ENCODE data around the gene IYD.

The IYD gene

DNA sequence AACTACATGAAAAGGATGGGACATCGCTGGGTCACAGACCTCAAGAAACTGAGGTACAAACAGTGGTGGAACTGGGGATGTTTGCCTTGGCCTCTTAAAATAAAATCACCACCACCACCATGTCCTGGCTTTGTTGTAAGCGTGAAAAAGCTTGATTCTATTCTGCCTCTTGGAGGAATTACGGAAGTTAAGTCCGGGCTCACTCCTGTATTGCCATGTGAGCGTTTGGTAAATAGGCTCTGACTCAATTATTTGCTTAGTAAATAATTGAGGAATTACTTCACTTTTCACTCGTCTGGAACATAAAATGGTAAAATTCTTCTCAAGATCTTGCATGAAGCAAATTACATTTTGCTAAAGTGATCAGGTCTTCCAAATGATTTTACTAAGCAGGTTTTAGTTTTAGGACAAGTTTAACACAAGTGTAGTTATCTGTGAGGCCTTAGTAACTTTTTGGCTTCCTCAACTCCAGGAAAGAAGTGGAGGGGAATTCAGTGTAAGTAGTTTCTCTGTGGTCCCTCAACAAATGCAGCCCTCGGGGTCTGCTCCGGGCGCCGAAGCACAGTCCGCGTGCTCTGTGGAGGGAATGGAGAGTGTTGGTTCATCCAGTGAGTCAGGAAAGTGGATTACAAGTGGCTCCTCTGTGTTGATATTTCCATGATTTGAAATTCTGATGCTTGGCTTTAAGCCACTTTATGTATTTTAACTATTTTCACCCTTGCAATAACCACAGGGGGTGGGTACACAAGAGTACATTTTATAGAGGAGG is 23.8 kb downstream of the IYD start:
- Histone ChIP-seq H3K4me1 (ENCODE audit: control insufficient read depth in 1 of 2, insufficient read depth in 2 of 2, low read length in 2 of 2) (no peaks in the 10 kb centered on the region), H3K9ac (ENCODE audit: low read depth in 1 of 2, low read length in 2 of 2) (no peak overlapping the region), H3K4me3 (ENCODE audit: low read depth in 1 of 2, low read length in 2 of 2) (no peak overlapping the region), H3K36me3 (ENCODE audit: control insufficient read depth in 1 of 2, insufficient read depth in 2 of 2, low read length in 2 of 2) (no peaks in the 10 kb centered on the region), H3K27ac (ENCODE audit: low read depth, low read length) (no peak overlapping the region), H3K9me3 (ENCODE audit: control insufficient read depth in 1 of 2, low read length in 2 of 2) (no peaks in the 10 kb centered on the region), H3K27me3 (ENCODE audit: control insufficient read depth in 1 of 2, insufficient read depth in 2 of 2, low read length in 2 of 2) (no peaks in the 10 kb centered on the region)

DNA sequence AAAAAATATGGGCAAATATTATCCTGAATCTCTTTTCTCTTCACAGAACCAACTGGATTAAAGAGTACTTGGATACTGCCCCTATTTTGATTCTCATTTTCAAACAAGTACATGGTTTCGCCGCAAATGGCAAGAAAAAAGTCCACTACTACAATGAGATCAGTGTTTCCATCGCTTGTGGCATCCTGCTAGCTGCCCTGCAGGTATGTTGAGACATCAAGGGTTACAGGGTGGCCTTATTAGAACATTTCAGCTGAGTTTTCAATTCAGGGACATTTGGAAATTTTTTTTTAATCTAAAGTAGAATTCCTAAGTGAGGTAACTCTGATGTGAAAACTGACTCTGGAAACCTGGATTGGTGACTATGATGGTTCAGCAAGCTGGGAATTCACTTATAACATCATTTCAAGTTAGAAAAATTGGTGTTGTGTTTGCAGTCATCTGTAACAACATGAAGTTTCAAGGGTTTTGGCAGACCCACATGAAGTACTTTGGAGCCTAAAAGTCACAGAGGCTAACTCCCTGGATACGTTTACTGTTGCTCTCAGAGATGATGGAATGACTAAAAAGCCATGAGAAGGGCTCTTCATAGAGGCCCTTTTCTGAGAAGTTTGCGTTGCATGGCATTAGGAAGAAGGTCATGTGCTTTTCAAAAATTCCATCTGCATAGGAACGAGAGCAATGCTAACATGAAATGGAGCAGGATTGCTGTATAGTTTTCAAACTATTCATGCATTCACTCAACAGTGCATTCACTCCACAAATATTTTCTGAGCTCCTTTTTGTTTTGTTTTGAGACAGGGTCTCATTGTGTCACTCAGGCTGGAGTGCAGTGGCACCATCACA is 25.5 kb downstream of the IYD start:
- H3K9me3 ChIP-seq (ENCODE audit: control insufficient read depth in 1 of 2, low read length in 2 of 2), result no peaks in the 10 kb centered on the region
- H3K27ac ChIP-seq (ENCODE audit: low read depth, low read length), result no peak overlapping the region
- no peak overlapping the region for H3K9ac ChIP-seq (ENCODE audit: low read depth in 1 of 2, low read length in 2 of 2)
- H3K4me1 ChIP-seq (ENCODE audit: control insufficient read depth in 1 of 2, insufficient read depth in 2 of 2, low read length in 2 of 2), result no peaks in the 10 kb centered on the region
- no peak overlapping the region for H3K4me3 ChIP-seq (ENCODE audit: low read depth in 1 of 2, low read length in 2 of 2)
- H3K27me3 ChIP-seq (ENCODE audit: control insufficient read depth in 1 of 2, insufficient read depth in 2 of 2, low read length in 2 of 2), result no peaks in the 10 kb centered on the region
- no peaks in the 10 kb centered on the region for H3K36me3 ChIP-seq (ENCODE audit: control insufficient read depth in 1 of 2, insufficient read depth in 2 of 2, low read length in 2 of 2)

DNA sequence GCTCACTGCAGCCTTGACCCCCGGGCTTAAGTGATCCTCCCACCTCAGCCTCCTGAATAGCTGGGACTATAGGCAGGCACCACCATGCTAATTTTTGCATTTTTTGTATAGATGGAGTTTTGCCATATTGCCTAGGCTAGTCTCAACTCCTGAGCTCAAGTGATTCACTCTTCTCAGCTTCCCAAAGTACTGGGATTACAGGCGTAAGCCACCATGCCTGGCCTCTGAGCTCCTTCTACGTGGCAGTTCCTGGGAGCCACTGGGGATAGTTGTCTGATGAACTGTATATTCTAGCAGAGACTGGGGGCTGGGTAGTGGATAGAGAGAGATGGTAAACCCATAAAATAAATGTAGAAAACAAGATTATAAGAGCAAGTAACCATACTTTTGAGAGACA is 26.1 kb downstream of the IYD start:
- H3K36me3 ChIP-seq (ENCODE audit: control insufficient read depth in 1 of 2, insufficient read depth in 2 of 2, low read length in 2 of 2), result no peaks in the 10 kb centered on the region
- H3K9me3 ChIP-seq (ENCODE audit: control insufficient read depth in 1 of 2, low read length in 2 of 2), result no peaks in the 10 kb centered on the region
- H3K27me3 ChIP-seq (ENCODE audit: control insufficient read depth in 1 of 2, insufficient read depth in 2 of 2, low read length in 2 of 2), result no peaks in the 10 kb centered on the region

DNA sequence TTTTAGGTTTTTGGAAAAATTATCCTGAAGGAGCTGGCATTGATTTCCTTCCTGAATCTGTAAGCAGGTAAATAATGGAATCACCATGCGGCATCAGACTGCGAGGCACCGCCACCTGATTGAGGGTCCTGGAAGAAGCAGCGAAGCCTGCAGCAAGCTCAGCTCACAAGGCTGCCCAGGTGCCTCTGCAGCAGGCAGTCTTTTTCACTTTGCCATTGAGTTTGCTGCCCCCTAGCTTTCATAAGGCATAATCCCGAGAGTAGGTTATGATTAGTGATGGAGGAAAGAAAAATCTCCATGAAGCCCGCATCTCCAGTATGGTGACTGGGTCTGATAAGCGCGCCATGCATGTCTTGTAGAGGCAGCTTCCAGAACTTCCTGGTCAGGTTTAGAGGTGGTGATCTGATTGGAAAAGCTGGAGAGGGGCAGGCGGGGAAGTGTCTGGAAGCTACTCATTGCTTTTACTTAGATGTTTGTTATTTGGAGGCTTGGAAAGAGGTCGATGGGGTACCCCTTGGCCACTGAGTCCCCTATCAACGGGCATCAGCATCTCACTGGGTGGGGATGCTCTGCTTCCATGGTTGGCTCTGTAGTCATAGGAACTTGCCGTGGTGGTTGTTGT is 26.7 kb downstream of the IYD start:
- no peak overlapping the region for H3K27ac ChIP-seq (ENCODE audit: low read depth, low read length)

More for the DNA sequence above, 26.1 kb downstream of the IYD start:
- no peak overlapping the region for H3K9ac ChIP-seq (ENCODE audit: low read depth in 1 of 2, low read length in 2 of 2)
- H3K27ac ChIP-seq (ENCODE audit: low read depth, low read length), result no peak overlapping the region
- H3K4me1 ChIP-seq (ENCODE audit: control insufficient read depth in 1 of 2, insufficient read depth in 2 of 2, low read length in 2 of 2), result no peaks in the 10 kb centered on the region
- no peak overlapping the region for H3K4me3 ChIP-seq (ENCODE audit: low read depth in 1 of 2, low read length in 2 of 2)

DNA sequence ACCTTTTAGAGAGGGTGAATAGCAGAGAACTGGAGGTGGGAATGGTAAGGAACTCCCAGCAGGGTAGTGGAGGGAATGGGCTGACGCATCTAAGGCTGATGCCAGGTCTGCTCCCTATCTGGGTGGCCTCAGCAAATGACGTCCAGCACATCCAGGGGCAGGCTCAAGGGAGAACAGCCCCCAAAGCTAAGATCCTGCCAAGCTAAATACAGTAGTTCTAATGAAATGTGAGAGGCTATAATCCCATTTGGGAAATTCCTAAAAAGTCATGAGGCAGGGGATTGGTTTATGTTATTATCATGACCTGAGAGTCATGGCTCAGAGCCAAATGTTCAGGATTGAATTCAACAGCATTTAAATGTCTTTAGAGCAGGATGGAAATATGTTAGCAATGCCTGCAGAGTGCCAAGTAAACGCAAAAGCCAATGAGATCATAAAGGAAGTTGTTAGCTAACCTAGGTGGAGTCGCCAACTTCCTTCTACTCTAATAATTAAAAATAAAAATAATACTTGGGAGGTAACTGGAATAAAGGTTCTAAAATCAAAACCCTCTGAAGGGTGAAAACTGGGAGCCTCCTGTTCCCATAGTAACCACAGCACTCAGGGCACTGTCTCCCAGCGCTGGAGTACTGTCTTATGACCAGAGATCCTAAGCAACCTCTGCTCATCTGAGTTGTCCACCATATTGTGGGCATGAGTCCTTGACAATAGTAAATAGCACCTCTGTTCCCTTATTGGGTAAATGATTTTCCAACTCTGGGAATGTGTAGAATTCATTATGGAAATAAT is 34.8 kb downstream of the IYD start:
- Histone ChIP-seq H3K9ac (ENCODE audit: low read depth in 1 of 2, low read length in 2 of 2) (no peak overlapping the region), H3K4me1 (ENCODE audit: control insufficient read depth in 1 of 2, insufficient read depth in 2 of 2, low read length in 2 of 2) (no peaks in the 10 kb centered on the region), H3K27ac (ENCODE audit: low read depth, low read length) (no peak overlapping the region), H3K4me3 (ENCODE audit: low read depth in 1 of 2, low read length in 2 of 2) (no peak overlapping the region), H3K9me3 (ENCODE audit: control insufficient read depth in 1 of 2, low read length in 2 of 2) (no peaks in the 10 kb centered on the region), H3K27me3 (ENCODE audit: control insufficient read depth in 1 of 2, insufficient read depth in 2 of 2, low read length in 2 of 2) (no peaks in the 10 kb centered on the region), H3K36me3 (ENCODE audit: control insufficient read depth in 1 of 2, insufficient read depth in 2 of 2, low read length in 2 of 2) (no peaks in the 10 kb centered on the region)

More for the DNA sequence above, 26.7 kb downstream of the IYD start:
- no peak overlapping the region for H3K4me3 ChIP-seq (ENCODE audit: low read depth in 1 of 2, low read length in 2 of 2)
- no peaks in the 10 kb centered on the region for H3K9me3 ChIP-seq (ENCODE audit: control insufficient read depth in 1 of 2, low read length in 2 of 2)
- no peak overlapping the region for H3K9ac ChIP-seq (ENCODE audit: low read depth in 1 of 2, low read length in 2 of 2)
- H3K4me1 ChIP-seq (ENCODE audit: control insufficient read depth in 1 of 2, insufficient read depth in 2 of 2, low read length in 2 of 2), result no peaks in the 10 kb centered on the region
- no peaks in the 10 kb centered on the region for H3K27me3 ChIP-seq (ENCODE audit: control insufficient read depth in 1 of 2, insufficient read depth in 2 of 2, low read length in 2 of 2)
- H3K36me3 ChIP-seq (ENCODE audit: control insufficient read depth in 1 of 2, insufficient read depth in 2 of 2, low read length in 2 of 2), result no peaks in the 10 kb centered on the region

DNA sequence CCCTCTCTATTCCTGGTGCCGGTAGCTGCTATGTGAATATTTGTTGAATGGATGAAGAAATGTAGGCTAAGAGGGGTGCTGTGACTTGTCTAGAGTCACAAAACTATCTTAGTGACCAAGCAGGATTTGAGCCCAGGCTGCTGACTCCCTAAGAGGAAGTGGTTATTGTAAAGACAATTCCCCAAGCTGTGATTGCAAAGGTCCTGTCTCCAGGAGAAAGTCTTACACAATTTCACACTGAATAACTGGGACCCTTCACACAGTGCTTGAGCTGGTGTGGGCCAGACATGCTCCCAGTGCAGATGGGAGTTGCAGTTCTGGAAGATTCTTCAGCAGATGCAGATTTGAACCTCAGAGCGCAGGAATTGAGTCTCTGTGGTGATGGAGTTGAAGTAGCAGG is 38.1 kb downstream of the IYD start:
- H3K9me3 ChIP-seq (ENCODE audit: control insufficient read depth in 1 of 2, low read length in 2 of 2), result no peaks in the 10 kb centered on the region
- H3K27ac ChIP-seq (ENCODE audit: low read depth, low read length), result no peak overlapping the region
- H3K27me3 ChIP-seq (ENCODE audit: control insufficient read depth in 1 of 2, insufficient read depth in 2 of 2, low read length in 2 of 2), result no peaks in the 10 kb centered on the region
- H3K36me3 ChIP-seq (ENCODE audit: control insufficient read depth in 1 of 2, insufficient read depth in 2 of 2, low read length in 2 of 2), result no peaks in the 10 kb centered on the region
- H3K4me1 ChIP-seq (ENCODE audit: control insufficient read depth in 1 of 2, insufficient read depth in 2 of 2, low read length in 2 of 2), result peaks cover 11 to 13% of the 10 kb centered on the region in 2 donors
- H3K9ac ChIP-seq (ENCODE audit: low read depth in 1 of 2, low read length in 2 of 2), result no peak overlapping the region
- H3K4me3 ChIP-seq (ENCODE audit: low read depth in 1 of 2, low read length in 2 of 2), result no peak overlapping the region

DNA sequence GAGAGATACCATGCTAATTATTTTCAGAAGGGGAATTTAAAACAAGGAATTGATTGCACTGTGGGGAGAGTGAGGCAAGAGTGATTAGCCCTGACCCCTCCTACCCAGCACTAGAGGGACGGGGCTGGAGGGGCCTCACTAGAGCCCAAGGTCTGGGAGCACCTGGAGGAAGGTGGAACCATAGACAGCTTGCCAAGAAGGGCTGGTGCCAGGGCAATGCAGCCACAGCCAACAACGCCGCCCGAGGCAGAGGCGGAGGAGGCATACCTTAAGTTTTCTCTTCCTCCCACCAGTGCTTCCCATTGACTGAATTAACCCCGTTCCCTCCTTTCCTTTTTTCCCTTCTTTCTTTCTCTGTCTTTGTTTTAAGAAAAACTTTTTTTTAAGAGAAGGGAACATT is 40.0 kb downstream of the IYD start:
- H3K4me1 ChIP-seq (ENCODE audit: control insufficient read depth in 1 of 2, insufficient read depth in 2 of 2, low read length in 2 of 2), result peaks cover 11 to 13% of the 10 kb centered on the region in 2 donors
- H3K9me3 ChIP-seq (ENCODE audit: control insufficient read depth in 1 of 2, low read length in 2 of 2), result no peaks in the 10 kb centered on the region
- no peak overlapping the region for H3K4me3 ChIP-seq (ENCODE audit: low read depth in 1 of 2, low read length in 2 of 2)
- H3K27me3 ChIP-seq (ENCODE audit: control insufficient read depth in 1 of 2, insufficient read depth in 2 of 2, low read length in 2 of 2), result no peaks in the 10 kb centered on the region
- no peak overlapping the region for H3K27ac ChIP-seq (ENCODE audit: low read depth, low read length)
- no peaks in the 10 kb centered on the region for H3K36me3 ChIP-seq (ENCODE audit: control insufficient read depth in 1 of 2, insufficient read depth in 2 of 2, low read length in 2 of 2)
- H3K9ac ChIP-seq (ENCODE audit: low read depth in 1 of 2, low read length in 2 of 2), result no peak overlapping the region

DNA sequence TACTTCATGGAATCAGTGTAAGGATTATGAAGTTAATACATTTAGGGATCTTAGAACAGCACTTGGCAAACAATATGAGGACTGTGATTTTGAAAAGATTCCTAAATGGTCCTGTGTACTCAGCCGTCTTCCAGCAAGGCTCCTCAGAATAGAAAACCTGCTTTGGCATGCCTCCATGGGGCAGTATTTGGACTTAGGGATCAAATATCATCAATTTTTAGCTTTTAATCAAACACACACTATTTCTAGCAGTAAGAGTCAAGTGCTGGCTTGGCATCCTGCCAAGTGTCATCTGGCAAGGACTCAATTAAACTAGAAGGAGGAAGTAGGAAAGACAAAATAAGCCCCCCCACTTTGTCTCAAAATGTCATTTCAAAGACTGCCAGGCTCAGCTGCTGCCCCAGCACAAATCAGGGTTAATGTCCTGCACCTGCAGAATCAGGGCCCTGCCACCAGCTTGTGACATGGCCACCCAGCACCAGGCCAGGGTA is 40.8 kb downstream of the IYD start:
- H3K27ac ChIP-seq (ENCODE audit: low read depth, low read length), result no peak overlapping the region
- no peak overlapping the region for H3K9ac ChIP-seq (ENCODE audit: low read depth in 1 of 2, low read length in 2 of 2)

DNA sequence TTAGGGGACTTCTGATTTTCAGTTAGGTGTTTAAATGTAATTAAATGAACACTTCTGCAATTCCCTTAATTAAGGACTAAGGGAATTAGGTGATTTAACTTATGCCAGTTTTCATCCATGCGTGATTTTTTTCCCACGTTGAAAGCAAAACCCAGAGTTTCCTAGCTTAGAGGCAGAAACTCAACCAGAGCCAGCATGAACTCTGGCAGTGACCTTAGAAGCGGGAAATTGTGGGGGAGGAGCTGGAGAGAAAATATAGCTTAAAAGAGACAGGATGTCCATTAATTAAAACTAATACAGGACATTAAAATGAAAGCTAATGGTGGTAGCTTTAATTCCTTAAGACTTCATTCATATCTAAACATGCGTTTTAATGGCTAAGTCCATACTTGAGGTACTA is 41.6 kb downstream of the IYD start:
- Histone ChIP-seq H3K36me3 (ENCODE audit: control insufficient read depth in 1 of 2, insufficient read depth in 2 of 2, low read length in 2 of 2) (no peaks in the 10 kb centered on the region), H3K27ac (ENCODE audit: low read depth, low read length) (no peak overlapping the region), H3K9ac (ENCODE audit: low read depth in 1 of 2, low read length in 2 of 2) (no peak overlapping the region), H3K9me3 (ENCODE audit: control insufficient read depth in 1 of 2, low read length in 2 of 2) (no peaks in the 10 kb centered on the region), H3K4me3 (ENCODE audit: low read depth in 1 of 2, low read length in 2 of 2) (no peak overlapping the region), H3K27me3 (ENCODE audit: control insufficient read depth in 1 of 2, insufficient read depth in 2 of 2, low read length in 2 of 2) (no peaks in the 10 kb centered on the region), H3K4me1 (ENCODE audit: control insufficient read depth in 1 of 2, insufficient read depth in 2 of 2, low read length in 2 of 2) (peaks cover 11 to 13% of the 10 kb centered on the region in 2 donors)

More for the DNA sequence above, 40.8 kb downstream of the IYD start:
- H3K4me3 ChIP-seq (ENCODE audit: low read depth in 1 of 2, low read length in 2 of 2), result no peak overlapping the region
- H3K4me1 ChIP-seq (ENCODE audit: control insufficient read depth in 1 of 2, insufficient read depth in 2 of 2, low read length in 2 of 2), result peaks cover 11 to 13% of the 10 kb centered on the region in 2 donors
- H3K36me3 ChIP-seq (ENCODE audit: control insufficient read depth in 1 of 2, insufficient read depth in 2 of 2, low read length in 2 of 2), result no peaks in the 10 kb centered on the region
- no peaks in the 10 kb centered on the region for H3K9me3 ChIP-seq (ENCODE audit: control insufficient read depth in 1 of 2, low read length in 2 of 2)
- no peaks in the 10 kb centered on the region for H3K27me3 ChIP-seq (ENCODE audit: control insufficient read depth in 1 of 2, insufficient read depth in 2 of 2, low read length in 2 of 2)

Measured in duodenal mucosa (tissue), 2 donors.